HG02759 (cell line): Measurements from ENCODE around the gene ARL4C.

Source experiments
- ATAC-seq: cut with Tn5 transposase; IDR thresholded peaks from one replicate; pipeline ENCODE4 v1.9.1; 2021; ENCODE audit warnings: mild to moderate bottlenecking, moderate library complexity; ENCODE audit not compliant: unreplicated experiment

ARL4C gene

GRCh38 chr2:234496835-234497593, at the start of gene ARL4C:
Gene ARL4C, minus strand, starts transcription at chr2:234497081. Its CDS starts 495 bp downstream, at chr2:234496586.
- ATAC-seq: peak; percentile 58

GRCh38 chr2:234544659-234545611, 48.1 kb upstream of the ARL4C start:
- peak; percentile 72 for ATAC-seq

GRCh38 chr2:234542742-234543141, 45.9 kb upstream of the ARL4C start:
- ATAC-seq: no peak

- no peak for ATAC-seq
Observed at GRCh38 chr2:234537929-234538328, 41.0 kb upstream of the ARL4C start.

- ATAC-seq: no peak
Observed at GRCh38 chr2:234536178-234536965, 39.5 kb upstream of the ARL4C start.

- ATAC-seq: no peak
Observed at GRCh38 chr2:234535464-234535863, 38.6 kb upstream of the ARL4C start.

GRCh38 chr2:234534515-234534914, 37.6 kb upstream of the ARL4C start:
- no peak for ATAC-seq

- ATAC-seq: no peak
Observed at GRCh38 chr2:234533626-234534025, 36.7 kb upstream of the ARL4C start.

- ATAC-seq: no peak
Observed at GRCh38 chr2:234528410-234529148, 31.7 kb upstream of the ARL4C start.

GRCh38 chr2:234526711-234527110, 29.8 kb upstream of the ARL4C start:
- no peak for ATAC-seq

GRCh38 chr2:234521536-234521935, 24.7 kb upstream of the ARL4C start:
- no peak for ATAC-seq

- ATAC-seq: no peak
Observed at GRCh38 chr2:234518986-234519642, 22.2 kb upstream of the ARL4C start.

- ATAC-seq: no peak
Observed at GRCh38 chr2:234517971-234518370, 21.1 kb upstream of the ARL4C start.

GRCh38 chr2:234514873-234515638, 18.2 kb upstream of the ARL4C start:
- ATAC-seq: no peak

- ATAC-seq: no peak
Observed at GRCh38 chr2:234514099-234514498, 17.2 kb upstream of the ARL4C start.

- ATAC-seq: no peak
Observed at GRCh38 chr2:234512884-234513669, 16.2 kb upstream of the ARL4C start.

- ATAC-seq: no peak
Observed at GRCh38 chr2:234502919-234503285, 6.0 kb upstream of the ARL4C start.

- no peak for ATAC-seq
Observed at GRCh38 chr2:234502285-234502918, 5.5 kb upstream of the ARL4C start.
